GM19035 (cell line): ENCODE measurements around the gene IRX2.

Experiments
- ATAC-seq: cut with Tn5 transposase; IDR thresholded peaks from one replicate; pipeline ENCODE4 v1.9.1; 2021; ENCODE audit not compliant: unreplicated experiment

Gene IRX2

DNA sequence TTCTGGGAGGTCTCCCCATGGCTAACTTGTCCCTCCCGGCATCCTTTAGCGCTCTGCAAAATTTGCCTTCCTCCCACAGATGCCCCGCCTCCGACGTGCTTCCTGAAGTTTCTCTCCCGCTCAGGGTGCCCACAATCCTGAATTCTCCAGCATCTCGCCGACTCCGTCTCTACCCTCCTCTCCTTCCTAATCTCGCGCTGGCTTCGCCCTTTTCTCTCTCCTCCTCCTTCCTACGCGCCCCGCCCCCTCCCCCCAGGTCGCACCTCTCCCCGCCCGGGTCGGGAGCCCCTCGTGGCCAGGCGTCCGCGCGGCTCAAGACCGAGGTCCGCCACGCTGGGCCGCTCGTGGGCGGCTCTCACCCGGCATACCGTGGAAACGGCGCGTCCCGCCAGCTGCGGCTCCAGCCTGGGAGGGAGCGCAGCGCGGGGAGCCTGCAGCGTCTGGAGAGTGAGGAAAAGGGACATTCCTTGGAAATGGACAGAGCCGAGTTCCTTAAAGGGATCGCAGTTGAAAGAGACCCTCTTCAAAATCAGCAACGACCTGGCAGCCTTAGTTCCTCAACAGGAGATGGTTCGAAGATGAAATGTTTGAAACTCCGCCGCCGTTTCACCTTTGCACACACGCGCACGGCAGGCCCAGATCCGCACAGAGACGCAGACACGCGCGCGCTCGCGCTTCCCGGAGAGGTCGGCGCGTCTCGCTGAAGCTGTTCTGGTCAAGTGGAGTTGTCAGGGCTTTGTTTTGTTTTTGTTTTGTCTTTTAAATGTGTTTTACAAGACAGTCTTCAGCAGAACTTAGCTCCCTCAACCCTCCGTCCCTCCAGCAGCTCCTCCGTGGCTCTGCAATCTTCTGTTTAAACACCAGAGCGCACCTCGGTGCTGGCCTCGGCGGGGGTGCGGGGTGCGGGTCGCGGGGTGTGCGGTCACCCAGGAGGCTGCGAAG, 5.0 kb upstream of the IRX2 start:
- no peak for ATAC-seq

DNA sequence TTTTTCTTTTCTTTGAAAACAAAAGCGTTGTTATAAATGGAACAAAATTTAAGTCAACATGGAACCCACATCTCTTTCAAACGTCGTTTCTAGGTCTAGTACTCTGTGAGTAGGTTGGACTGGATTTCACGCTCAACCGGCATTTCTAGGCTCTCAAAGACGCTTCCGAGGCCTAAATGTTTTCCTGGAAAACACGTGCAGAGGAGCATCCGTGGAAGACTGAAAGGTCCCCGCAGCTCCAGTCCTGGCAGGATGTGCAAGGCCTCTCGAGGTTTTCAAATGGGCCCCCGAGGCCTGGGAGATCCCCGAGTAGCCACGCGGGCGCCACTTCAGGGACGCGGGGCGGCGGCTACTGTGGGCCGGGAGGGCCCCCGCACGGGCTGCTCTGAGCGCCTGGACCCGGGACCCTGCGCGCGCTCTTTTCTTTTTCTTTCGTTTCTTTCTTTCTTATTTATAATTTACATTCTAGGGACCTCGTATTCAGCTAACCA, 4.2 kb upstream of the IRX2 start:
- ATAC-seq: no peak

DNA sequence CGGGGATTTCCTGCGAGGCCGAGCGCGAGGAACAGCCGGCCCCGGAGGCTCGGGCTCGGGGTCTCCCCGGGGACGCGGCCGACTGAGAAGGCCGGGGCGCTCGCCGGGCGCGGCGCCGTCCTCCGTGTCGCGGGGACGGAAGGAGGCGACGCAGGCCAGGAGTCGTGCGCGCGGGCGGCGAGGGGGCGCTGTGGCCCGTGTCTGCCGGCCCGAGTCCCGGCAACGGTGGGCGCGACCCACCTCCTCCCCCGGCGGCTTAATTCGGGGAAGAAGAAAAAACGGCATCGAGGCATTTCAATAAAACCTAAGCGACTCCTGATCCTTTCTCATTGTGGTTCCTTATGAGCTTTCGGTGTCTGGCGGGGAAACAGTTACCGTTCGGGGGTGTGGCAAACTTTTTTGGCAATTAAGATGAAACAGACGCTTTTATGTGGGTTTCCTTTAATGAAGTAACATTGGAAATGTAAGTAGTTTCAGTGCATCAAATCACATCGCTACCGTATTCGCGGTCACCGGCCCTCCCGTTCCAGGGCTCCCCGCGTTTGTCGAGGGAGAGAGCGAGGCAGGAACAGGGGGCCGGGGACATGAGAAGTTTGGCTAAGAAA, 3.7 kb upstream of the IRX2 start:
- no peak for ATAC-seq

DNA sequence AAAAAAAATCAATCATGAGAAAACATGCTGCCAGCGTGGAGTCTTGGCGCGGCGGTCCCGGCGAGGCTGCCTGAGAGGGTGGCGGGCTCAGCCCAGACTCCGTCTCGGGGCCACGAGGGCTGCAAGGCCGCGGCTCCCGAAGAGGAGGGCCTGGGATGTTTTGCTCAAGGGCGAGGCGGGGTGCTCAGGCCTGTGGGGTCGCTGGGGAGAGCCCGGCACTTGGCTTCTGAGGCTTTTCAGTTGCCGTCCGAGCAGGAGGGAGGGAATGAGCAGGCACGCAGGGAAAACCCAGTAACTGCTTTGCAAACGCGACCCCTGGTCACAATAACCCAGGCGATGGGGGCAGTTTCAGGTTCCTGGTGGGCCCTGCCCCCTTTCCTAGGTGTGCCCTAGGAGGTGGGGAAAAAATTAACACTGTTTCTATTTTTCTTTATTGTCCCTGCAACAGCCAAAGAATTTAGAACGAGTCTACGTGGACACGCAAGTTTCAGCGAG, 3.2 kb upstream of the IRX2 start:
- no peak for ATAC-seq

DNA sequence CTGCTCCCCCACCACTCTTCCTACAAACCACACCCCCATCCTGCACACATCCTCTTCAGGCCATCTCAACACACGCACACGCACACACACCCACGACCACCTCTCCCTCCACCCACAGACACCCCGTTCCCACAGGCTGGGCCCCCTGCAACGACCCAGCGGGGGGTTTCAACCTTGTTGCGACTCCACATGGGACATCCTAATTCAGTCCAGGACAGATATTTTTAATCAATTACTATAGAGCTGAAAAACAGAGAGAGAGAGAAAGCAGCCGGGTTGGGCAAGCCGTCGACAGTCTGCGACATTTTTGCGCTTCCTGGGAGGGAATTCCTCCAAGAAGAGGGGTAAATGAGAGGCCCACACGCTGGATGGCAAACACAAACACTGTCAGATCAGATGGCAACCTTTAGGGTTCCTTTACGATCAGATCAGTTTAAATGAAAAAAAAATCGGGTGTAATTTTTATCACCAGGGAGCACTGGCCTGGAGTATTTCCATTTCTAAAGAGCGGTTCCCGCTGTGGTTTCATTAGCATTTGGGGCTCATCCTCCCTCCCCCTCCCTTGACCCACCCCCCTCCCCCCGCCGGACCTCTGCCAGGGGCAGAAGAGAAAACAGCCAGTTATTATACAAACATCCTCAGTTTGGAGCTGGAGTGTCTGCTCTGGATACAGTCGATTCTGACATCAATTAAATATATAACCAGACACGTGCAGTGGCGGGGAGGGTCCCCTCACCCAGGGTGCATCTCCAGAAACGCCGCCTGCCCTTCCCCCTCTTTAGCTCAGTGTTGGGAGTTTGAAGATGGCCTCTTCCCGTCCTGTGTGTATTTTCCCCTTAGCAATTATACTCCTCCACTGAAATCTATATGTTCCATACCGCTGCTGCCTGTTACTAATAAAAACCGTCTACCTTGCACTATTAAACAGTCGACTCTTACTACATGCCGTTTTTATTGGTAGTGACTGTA, 2.3 kb upstream of the IRX2 start:
- ATAC-seq: no peak

DNA sequence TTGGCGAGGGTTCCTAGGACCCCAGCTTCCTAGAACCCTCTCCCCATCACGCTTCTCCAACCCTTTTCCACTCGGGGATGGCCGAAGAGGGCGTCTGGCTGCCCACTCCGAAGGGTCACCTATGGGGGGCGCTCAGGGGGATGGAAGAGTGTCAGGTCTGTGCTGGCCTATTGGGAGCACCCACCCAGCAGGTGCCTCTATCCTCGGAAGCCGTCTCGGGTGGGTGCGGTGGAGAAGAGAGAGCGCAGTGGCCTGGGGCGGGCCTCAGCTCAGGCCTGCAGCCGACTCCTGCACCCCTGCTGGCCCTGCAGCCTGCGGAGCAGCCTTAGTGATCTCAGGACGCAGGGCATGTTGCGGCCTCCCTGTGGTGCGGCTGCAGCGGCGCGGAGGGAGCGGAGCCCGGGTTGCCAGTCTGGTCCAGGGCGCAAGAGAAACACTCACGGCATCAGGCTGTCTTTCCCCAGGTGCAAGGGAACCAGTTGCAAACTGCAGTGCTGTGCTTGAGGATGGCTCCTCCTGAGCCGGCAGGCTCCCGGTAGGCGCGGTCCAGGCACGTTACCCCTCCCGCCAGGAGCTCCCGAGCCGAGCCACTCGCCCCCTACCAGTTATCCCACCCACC, 1.5 kb upstream of the IRX2 start:
- ATAC-seq: no peak

DNA sequence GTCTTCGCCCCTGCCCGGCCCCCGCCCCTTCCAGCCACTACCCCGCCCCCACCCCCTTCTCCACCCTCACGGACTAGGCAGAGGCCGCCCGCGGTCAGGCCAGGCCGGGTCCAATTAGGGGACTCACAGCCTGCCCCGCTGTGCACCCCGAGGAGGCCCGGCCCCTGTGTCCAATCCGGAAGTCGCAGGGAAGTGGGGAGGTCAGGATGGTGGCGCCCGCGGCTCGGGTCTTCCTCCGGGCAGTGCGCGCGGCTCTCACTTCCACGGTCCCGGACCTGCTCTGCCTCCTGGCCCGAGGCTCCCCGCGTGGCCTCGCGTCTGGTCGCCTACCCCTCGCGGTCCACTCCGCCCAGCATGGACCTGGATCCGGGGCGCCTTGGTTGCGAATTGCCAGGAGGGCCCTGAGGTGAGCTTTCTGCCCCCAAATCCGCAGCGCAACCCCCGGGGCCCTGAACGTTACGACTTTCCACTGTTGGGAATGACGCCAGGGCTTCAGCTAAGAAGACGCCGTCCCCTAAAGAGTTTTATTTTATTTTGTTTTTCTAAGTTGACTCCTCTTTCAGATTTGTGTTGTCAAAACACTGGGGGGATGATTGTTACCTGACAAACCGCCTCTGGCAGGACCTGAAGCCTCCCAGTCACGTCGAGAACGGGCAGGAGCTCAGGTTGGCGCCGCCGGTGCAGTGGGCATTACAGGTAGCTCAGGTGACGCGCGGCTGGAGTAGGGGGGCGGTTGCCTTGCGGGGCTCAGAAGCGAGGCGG, 763 bp upstream of the IRX2 start:
- ATAC-seq: no peak

DNA sequence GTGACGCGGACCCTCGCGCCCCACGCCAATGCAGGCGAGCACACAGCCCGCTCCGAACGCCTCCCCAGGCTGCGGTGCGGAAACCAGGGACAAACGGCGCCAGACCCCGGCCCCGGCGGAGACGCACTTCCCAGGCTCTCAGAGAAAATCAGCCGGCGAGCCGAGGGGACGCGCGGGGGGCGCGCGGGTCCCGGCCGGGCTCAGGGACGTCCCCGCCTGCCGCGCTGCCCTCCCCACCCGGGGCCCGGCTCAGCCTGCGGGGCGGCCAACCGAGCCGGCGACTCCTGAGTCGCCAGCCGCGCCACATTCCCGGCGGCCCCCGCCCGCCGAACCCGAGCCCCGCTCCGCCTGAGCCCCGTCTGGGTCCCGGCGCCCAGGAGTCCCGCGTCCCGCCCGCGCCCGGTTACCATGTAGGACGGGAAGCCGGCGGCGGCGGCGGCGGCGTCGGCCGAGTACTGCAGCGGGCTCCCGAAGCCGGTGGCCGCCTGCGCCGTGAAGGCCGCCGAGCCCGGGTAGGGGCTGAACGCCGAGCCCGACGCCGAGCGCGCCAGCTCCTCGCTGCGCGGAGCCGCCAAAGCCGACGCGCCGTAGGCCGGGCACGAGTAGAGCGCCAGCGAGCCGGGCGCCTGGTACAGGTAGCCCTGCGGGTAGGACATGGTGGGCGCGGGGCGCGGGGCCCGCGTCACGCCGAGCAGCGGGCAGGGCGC, 566 bp downstream of the IRX2 start:
- no peak for ATAC-seq

DNA sequence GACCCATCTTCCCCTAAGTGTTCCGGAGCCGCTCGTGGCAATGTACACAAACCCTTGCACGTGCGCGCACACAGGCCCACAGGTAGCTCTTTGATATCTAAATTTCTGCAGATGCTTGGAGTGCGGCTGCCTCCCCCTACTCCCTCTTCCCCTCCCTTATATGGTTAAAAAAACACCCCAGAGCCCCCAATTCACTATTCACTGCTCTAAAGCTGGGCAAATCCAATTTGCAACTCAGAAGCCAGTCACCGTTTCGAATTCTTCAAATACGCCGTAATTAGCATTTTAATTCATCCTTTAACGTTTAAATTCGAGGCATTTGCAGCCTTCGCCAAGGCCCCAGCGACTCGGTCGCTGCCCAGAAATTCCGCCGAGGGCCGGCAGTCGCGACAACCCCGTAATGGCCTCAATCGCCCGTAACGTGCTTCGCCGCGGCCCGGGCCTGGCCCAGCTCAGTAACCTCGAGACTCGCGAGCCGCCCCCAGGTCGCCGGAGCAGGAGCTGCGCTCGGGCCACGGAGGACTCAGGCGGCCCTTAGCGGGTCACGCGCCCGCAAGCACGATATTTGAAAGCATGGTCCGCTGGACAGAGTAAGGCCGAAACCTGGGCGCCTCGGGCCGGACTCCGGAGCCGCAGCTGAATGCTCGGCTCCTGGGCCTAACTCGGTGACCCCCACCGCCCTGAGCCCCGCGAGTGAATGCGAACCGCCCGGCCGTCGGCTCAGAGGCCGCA, 1.3 kb downstream of the IRX2 start:
- no peak for ATAC-seq

DNA sequence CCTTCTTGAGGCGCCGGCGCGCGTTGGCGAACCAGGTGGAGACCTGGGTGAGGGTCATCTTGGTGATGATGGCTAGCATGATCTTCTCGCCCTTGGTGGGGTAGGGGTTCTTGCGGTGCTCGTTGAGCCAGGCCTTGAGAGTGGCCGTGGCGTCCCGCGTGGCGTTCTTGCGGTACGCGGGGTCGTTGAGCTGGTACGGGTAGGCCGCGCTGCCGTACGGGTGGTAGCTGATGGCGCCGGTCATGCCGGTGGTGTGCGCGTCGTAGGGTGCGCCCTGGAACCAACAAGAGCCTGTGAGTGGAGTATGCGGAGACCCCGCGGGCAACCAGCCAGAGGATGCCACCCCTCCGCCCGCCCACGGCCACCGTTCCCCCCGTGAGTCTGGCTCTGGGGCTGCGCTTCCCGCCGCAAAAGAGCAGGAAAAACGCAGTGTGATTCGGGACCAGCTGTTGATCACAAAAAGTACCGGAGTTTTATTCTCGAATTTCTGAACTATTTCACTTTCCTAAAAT, 1.9 kb downstream of the IRX2 start:
- ATAC-seq: no peak

DNA sequence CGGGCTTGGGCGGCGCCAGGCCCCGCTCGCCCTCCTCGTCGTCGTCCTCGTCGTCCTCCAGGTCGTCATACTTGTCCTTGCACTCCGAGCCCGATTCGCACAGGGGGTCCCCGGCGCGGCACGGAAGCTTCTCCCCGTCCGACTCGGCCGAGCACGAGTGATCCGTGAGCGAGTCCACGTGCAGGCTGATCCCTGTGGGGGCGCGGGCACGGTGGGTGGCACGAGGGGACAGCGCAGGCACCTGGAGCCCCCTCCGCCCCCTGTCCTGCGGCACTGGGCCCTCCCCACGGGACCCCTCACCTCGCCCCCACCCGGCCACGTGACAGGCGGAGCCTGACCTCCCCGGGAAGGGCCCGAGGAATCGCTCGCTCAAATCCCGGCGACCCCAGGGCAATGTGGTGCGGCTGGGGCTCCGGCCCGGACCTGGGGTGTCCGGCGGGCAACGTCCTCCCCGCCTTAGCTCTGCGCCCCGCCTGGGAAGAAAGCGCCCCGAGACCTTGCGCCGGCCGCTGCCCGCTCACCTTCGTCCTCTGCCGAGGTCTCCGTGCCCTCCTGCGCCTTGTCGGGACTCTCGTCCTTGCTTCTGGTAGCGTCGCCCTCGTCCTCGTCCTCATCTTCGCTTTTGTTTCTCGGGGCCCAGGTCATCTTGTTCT, 2.5 kb downstream of the IRX2 start:
- ATAC-seq: no peak

DNA sequence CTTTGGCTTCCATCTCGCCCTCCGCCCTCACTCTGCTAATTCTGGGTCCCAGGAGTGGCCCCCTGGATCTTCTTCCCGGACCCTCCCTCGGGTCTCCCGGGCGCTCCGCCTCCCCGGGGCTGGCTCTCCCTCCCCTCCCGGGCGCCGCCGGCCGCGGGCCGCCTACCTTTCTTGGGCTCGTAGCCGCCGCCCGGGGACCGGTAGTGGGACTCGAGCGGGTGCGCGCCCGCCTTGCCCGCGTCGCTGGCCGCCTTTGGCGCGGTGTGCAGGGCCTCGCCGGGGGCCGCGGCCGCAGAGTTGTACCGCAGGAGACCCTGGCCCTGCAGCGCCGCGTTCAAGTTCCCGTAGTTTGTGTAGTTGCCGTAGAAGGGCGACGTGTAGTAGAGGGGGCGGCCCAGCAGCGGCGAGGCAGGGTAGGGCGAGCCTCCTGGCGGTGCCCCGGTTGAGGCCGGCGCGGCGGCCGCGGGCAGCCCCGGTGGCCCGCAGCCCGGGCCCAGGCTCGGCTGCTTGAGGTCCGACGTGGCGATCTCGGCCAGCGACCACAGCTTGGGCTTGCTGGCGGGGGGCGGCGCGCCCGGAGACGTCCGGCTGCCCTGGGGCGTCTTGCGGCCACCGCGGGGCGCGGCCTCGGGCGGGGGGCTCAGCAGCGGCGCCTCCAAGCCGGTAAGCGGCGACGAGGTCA, 3.2 kb downstream of the IRX2 start:
- ATAC-seq: no peak

DNA sequence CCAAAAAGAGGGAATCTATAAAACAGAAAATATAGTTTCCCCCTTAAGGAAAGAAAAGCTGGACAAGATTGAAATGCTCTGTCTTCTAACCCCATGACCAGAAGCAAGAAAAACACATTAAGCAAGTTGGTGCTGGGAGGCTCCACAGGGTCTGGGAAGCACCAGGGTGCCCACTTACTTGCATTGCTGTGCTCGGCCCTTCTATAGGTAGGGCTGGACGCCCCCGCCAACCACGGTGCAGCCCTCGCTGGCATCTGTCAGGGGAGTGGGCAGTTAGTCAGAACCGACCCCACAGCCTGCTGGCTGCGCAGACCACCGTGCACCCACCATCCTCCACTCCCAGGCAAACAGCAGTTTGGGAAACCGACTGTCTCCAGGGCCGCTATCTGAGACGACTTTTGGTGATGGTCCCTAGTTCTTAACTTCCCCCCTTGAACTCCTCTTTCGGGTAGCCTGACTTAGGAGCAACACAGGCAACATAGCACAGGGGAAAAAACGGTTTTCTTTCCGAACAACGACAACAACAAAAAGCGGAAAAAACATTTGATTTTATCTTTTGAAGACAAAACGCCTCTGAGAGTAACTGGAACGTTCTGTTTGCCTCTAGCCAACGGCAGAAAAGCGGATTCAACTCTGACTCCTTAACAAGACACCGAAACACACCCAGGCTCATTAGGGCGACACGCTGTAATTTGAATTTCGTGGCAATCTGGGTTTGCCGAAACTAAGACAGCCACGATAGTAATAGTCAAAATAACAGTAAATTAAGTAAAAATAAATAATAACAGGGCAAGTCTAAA, 3.9 kb downstream of the IRX2 start:
- no peak for ATAC-seq

DNA sequence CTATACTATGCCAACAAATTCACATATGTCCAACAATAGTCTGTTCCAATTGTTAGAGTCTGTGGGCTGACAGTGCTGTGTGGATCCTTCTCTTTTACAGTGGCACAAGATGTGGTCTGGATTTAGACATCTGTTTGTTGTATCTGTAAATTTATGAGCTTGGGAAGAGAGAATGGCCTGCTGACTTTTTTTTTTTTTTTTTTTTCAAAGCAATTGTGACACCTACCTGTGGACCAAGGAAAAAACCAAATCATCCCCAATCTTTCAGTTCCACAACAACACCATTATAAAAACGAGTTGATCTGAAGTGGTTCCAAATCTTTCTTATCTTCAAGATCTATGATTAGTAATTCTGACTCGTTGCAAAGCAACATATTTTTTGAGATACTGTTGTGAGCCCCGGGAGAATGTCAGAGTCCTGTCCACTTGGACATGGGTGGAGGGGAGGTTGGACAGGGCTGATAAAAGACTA, 4.9 kb downstream of the IRX2 start:
- no peak for ATAC-seq

DNA sequence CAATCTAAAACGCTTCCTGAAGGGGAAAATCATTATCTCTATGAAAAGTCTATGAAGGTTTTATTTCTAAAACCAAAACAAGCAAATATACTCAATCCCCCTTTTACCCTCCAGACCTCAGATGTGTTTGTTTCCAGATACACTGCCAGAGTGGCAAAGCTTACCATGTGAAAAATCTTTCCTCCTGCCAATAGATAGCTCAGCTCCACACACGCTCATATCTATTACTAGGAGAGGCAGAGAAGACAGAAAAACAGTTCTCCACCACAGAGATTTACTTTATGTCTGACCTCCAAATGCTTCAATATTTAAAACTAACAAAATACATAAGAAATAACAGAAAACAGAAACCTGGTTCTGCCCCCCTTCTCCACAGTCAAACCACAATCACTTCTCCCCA, 7.0 kb downstream of the IRX2 start:
- no peak for ATAC-seq

DNA sequence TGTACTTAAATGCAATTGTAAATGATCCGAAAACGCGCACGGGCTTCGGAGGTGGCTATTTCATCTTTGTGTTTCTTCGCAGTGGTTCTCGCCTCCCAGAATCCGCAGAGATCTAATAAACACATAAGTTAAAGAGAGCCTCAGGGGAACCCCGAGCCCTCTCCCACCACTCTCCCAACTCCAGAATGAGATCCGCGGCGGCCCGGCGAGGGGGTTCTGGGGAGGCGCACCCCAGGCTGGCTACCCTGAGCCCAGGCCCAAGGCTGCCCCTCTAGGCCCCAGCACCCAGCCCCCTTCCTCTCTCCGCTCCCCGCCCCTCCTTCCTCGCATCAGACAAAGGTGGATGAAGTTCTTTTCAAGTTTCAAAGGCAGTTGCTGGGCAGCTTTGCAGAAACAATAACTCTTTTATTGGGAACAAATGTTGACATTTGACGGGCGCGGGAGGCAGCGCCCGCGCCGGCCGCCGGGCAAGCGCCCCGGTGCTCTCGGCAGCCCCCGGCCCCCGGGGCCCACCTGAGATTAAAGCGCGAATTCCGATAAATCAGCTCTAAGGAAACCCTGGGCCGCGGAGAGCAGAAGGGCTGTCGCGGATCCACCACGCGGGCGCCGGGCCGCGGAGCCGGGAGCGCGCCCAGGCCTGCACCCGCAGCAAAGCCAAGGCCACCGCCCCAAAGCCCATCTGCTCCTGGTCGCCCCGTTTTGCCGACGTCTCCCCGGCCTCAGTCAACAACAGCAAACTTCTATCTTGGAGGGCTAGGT, 8.4 kb downstream of the IRX2 start:
- ATAC-seq: no peak
